ENCODE results near the gene TMEM59L.

The TMEM59L gene

GRCh38 chr19:18660051-18660910 lies 47.6 kb downstream of the TMEM59L start:
- no peak for DNase-seq

- no peak for DNase-seq
Measured at GRCh38 chr19:18660939-18661670, 48.4 kb downstream of the TMEM59L start.

- no peak for DNase-seq
Measured at GRCh38 chr19:18662972-18663732, 50.5 kb downstream of the TMEM59L start.

- no peak for DNase-seq
Measured at GRCh38 chr19:18663940-18664530, 51.4 kb downstream of the TMEM59L start.

GRCh38 chr19:18665771-18666202 lies 53.1 kb downstream of the TMEM59L start:
- DNase-seq, result no peak

GRCh38 chr19:18666317-18666716 lies 53.6 kb downstream of the TMEM59L start:
- DNase-seq, result no peak

GRCh38 chr19:18666784-18667183 lies 54.1 kb downstream of the TMEM59L start:
- DNase-seq, result no peak

- no peak for DNase-seq
Measured at GRCh38 chr19:18667531-18668251, 55.0 kb downstream of the TMEM59L start.

GRCh38 chr19:18668252-18668631 lies 55.6 kb downstream of the TMEM59L start:
- no peak for DNase-seq

- DNase-seq, result no peak
Measured at GRCh38 chr19:18668744-18669523, 56.3 kb downstream of the TMEM59L start.

- DNase-seq, result no peak
Measured at GRCh38 chr19:18669524-18669817, 56.8 kb downstream of the TMEM59L start.

GRCh38 chr19:18669883-18670282 lies 57.2 kb downstream of the TMEM59L start:
- no peak for DNase-seq

- DNase-seq, result no peak
Measured at GRCh38 chr19:18670312-18670711, 57.6 kb downstream of the TMEM59L start.
